GM21576 (cell line): Measurements from ENCODE around the gene SCO2.

Experiments
- ATAC-seq: cut with Tn5 transposase; IDR thresholded peaks from one replicate; pipeline ENCODE4 v1.9.1; 2021; ENCODE audit warnings: mild to moderate bottlenecking, moderate library complexity; ENCODE audit not compliant: unreplicated experiment

SCO2 gene

GRCh38 chr22:50532824-50533796 is 7.7 kb upstream of the SCO2 start:
- ATAC-seq = no peak

GRCh38 chr22:50531962-50532674 is 6.7 kb upstream of the SCO2 start:
- ATAC-seq = no peak

- ATAC-seq = peak; percentile 30
Observed at GRCh38 chr22:50531546-50531961, 6.2 kb upstream of the SCO2 start.

- peak; percentile 21 for ATAC-seq
Observed at GRCh38 chr22:50530877-50531545, 5.6 kb upstream of the SCO2 start.

- no peak for ATAC-seq
Observed at GRCh38 chr22:50530580-50530876, 5.1 kb upstream of the SCO2 start.

- ATAC-seq = no peak
Observed at GRCh38 chr22:50529897-50530579, 4.6 kb upstream of the SCO2 start, which contains the start of gene TYMP. TYMP (minus strand) TSS chr22:50530012; CDS start chr22:50529709, 303 bp downstream.

GRCh38 chr22:50529416-50529896 is 4.1 kb upstream of the SCO2 start:
- ATAC-seq = no peak

GRCh38 chr22:50528682-50529415 is 3.5 kb upstream of the SCO2 start:
- ATAC-seq = no peak

- no peak for ATAC-seq
Observed at GRCh38 chr22:50527921-50528681, 2.7 kb upstream of the SCO2 start.

GRCh38 chr22:50526834-50527801 is 1.7 kb upstream of the SCO2 start:
- ATAC-seq = no peak

GRCh38 chr22:50526108-50526833 is 873 bp upstream of the SCO2 start:
- peak; percentile 26 for ATAC-seq

- peak; percentile 16 for ATAC-seq
Observed at GRCh38 chr22:50525858-50526107, 385 bp upstream of the SCO2 start.

GRCh38 chr22:50524676-50525103 is 708 bp downstream of the SCO2 start:
- ATAC-seq = no peak

- no peak for ATAC-seq
Observed at GRCh38 chr22:50523806-50524675, 1.4 kb downstream of the SCO2 start.

GRCh38 chr22:50523458-50523805 is 2.0 kb downstream of the SCO2 start:
- ATAC-seq = no peak

- no peak for ATAC-seq
Observed at GRCh38 chr22:50522806-50523438, 2.5 kb downstream of the SCO2 start.
